IMR-90 (cell line): ENCODE measurements around the gene SMARCA4.

ENCODE experiments used
- BHLHE40 ChIP-seq: fragments of 150-350 bp; IDR thresholded peaks from 2 replicates; pipeline ENCODE4 v1.6.1; 2016; ENCODE audit warnings: mild to moderate bottlenecking, low read depth, low read length
- CHD1 ChIP-seq: IDR thresholded peaks from 2 replicates; pipeline ENCODE4 v1.6.1; 2012; ENCODE audit warnings: low read depth, low read length, improper control_type of control experiment
- FOS ChIP-seq: fragments of 150-350 bp; IDR thresholded peaks from 2 replicates; pipeline ENCODE4 v1.6.1; 2016; ENCODE audit warnings: low read depth, low read length
- MAFK ChIP-seq: IDR thresholded peaks from 2 replicates; pipeline ENCODE4 v1.6.1; 2012; ENCODE audit warnings: low read depth, low read length, improper control_type of control experiment
- MAZ ChIP-seq: IDR thresholded peaks from 2 replicates; pipeline ENCODE4 v1.6.1; 2012; ENCODE audit warnings: low read depth, mild to moderate bottlenecking, low read length, improper control_type of control experiment, moderate library complexity, borderline replicate concordance
- NFE2L2 ChIP-seq: fragments of 150-350 bp; IDR thresholded peaks from 2 replicates; pipeline ENCODE4 v1.6.1; 2016; ENCODE audit warnings: low read depth, mild to moderate bottlenecking, low read length
- POLR2A ChIP-seq: IDR thresholded peaks from 2 replicates; pipeline ENCODE4 v1.6.1; 2012; ENCODE audit warnings: mild to moderate bottlenecking, low read depth, low read length
- RAD21 ChIP-seq: IDR thresholded peaks from 2 replicates; pipeline ENCODE4 v1.6.1; 2012; ENCODE audit warnings: low read length, improper control_type of control experiment
- RCOR1 ChIP-seq: IDR thresholded peaks from 2 replicates; pipeline ENCODE4 v1.6.1; 2012; ENCODE audit warnings: mild to moderate bottlenecking, low read length, improper control_type of control experiment; ENCODE audit not compliant: insufficient replicate concordance
- RFX5 ChIP-seq: IDR thresholded peaks from 2 replicates; pipeline ENCODE4 v1.8.0; 2012; ENCODE audit warnings: low read depth, mild to moderate bottlenecking, low read length, moderate library complexity
- SMC3 ChIP-seq: fragments of 150-350 bp; IDR thresholded peaks from 2 replicates; pipeline ENCODE4 v1.6.1; 2016; ENCODE audit warnings: low read depth, mild to moderate bottlenecking, antibody characterized with exemption, low read length, moderate library complexity
- TF ChIP-seq, protein P1 (sequence below): conservative IDR thresholded peaks from 2 replicates; pipeline ENCODE4 v1.5.1; 2012; ENCODE audit warnings: mild to moderate bottlenecking, low read depth, low read length, improper control_type of control experiment
- TF ChIP-seq, protein P2 (sequence below): fragments of 150-350 bp; IDR thresholded peaks from 2 replicates; pipeline ENCODE4 v1.6.1; 2017; ENCODE audit warnings: mild to moderate bottlenecking, antibody characterized with exemption, low read length, low read depth

DNA sequence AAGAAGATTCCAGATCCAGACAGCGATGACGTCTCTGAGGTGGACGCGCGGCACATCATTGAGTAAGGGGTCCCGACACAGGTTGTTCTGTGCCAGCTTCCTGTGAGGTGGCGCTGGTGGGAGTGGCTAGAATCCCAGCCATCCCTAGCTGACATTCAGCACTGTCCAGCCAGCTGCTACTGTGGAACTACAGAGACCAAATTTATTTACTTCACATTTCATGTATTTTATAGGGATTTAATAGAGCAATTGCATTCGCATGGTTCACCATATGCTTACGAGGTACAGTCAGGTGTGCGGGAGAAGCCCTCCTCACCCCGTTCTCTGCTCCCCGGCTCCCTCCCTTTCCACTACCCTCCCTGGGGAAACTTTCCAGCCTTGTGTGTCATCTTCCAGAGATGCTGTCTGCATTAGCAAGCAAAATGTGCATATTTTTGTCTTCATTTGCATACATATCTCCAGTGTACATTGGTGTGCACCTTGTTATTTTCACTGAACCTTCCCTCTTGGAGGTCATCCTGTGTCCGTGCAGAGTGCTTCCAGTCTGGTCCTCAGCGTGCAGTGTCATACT lies 47.2 kb downstream of the SMARCA4 start:
- no peak for TF ChIP-seq MAZ
- no peak for TF ChIP-seq RAD21
- TF ChIP-seq, protein P1, sequence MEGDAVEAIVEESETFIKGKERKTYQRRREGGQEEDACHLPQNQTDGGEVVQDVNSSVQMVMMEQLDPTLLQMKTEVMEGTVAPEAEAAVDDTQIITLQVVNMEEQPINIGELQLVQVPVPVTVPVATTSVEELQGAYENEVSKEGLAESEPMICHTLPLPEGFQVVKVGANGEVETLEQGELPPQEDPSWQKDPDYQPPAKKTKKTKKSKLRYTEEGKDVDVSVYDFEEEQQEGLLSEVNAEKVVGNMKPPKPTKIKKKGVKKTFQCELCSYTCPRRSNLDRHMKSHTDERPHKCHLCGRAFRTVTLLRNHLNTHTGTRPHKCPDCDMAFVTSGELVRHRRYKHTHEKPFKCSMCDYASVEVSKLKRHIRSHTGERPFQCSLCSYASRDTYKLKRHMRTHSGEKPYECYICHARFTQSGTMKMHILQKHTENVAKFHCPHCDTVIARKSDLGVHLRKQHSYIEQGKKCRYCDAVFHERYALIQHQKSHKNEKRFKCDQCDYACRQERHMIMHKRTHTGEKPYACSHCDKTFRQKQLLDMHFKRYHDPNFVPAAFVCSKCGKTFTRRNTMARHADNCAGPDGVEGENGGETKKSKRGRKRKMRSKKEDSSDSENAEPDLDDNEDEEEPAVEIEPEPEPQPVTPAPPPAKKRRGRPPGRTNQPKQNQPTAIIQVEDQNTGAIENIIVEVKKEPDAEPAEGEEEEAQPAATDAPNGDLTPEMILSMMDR, result no peak
- TF ChIP-seq BHLHE40, result no peak
- TF ChIP-seq NFE2L2, result no peak
- TF ChIP-seq RCOR1, result no peak
- TF ChIP-seq RFX5, result no peak
- TF ChIP-seq POLR2A, result no peak
- no peak for TF ChIP-seq SMC3
- TF ChIP-seq, protein P2, sequence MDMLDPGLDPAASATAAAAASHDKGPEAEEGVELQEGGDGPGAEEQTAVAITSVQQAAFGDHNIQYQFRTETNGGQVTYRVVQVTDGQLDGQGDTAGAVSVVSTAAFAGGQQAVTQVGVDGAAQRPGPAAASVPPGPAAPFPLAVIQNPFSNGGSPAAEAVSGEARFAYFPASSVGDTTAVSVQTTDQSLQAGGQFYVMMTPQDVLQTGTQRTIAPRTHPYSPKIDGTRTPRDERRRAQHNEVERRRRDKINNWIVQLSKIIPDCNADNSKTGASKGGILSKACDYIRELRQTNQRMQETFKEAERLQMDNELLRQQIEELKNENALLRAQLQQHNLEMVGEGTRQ, result no peak
- no peak for TF ChIP-seq CHD1
- TF ChIP-seq MAFK, result no peak
- no peak for TF ChIP-seq FOS
